HS-5 (cell line): Measurements from ENCODE around the gene TACC3.

Experiments used
- DNase-seq: peaks from one replicate; pipeline ENCODE4 v3.0.0-alpha.2; 2012; ENCODE audit warnings: low read depth

TACC3 gene

GRCh38 chr4:1760521-1761071 lies 39.3 kb downstream of the TACC3 start:
- no peak for DNase-seq

DNA sequence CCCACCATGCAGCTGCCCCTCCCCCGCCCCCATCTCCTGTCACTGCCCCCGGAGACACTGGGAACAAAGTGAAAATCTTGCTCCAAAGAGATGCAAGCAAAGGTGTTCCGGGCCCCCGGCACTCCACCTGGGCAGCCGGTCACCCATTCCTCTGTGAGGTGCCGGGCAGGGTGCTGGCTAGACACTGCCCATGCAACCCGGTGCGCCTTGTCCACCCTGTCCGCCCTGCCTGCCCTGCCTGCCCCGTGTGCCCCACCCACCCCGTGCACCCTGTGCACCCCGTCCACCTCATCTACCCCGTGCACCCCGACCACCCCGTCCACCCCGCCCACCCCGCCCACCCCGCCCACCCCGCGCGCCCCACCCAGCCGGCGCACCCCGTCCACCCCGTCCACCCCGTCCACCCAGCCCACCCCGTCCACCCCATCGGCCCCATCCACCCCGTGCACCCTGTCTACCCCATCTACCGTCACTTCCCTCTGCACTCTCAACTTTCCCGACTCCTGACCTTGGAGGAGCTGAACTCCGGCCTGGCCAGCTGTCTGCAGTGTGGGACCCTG lies 39.9 kb downstream of the TACC3 start:
- DNase-seq, result no peak

DNA sequence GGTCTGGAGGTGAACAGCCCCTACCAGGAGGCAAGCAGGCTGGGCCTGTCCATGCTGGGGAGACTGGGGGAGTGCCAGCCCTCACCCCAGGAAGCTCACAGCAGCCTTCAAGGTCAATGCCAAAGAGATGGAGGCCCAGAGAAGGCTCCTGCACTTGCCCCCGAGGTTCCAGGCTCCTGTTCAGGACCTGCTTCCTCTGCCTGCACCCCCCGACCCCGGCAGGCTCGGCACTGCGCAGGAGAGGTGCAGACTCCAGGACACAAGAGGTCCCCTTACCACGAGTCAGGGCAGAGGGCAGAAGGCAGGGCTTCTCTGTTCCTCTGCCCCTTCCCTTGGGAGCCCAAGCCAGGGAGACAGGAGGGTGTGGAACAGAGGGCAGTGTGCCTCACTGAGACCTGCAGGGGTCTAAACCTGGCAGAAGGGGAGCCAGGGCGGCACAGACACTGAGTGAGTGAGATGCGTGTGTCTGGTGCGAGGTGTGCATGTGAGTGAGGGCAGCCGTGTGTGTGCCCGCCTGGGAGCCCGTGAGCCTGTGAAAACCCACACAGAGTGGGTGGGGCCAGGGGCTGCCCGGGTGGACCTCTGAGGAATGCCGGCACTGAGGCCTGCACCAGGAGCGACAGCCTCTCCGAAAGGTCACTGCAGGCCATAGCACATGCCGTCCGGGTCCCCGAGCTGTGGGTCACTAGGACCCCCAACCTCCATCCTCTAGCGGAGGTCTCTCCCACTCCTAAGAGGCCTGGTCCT lies 41.1 kb downstream of the TACC3 start:
- DNase-seq, result no peak

GRCh38 chr4:1763070-1763549 lies 41.8 kb downstream of the TACC3 start:
- no peak for DNase-seq

DNA sequence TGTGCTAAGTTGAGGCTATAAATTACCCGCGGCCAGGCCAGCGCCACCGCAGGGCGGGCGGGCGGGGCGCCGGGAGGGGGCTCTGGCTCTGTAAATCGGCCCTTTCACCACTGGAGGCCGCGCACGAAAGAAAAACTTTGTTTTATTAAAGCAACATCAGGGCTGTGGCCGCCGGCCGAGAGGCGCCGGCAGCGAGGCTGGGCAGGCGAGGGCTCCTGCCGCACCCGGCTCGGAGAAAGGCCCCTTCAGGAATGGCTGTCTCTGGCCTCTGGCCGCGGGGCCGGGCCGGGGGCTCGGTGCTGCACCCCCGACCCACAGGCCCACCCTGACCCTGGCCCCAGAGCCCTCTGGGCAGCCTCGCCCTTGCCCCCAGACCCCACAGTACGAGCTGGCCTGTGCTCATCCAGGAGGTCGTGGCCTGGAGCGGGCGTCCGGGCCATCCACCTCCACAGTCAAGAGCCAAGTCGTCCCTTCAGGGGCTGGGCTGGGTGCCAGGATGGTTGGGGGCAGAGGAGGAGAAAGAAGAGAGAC lies 42.3 kb downstream of the TACC3 start:
- DNase-seq, result no peak

GRCh38 chr4:1764670-1765069 lies 43.3 kb downstream of the TACC3 start:
- DNase-seq, result no peak

- DNase-seq, result no peak
Observed at GRCh38 chr4:1765409-1766072, 44.2 kb downstream of the TACC3 start.

DNA sequence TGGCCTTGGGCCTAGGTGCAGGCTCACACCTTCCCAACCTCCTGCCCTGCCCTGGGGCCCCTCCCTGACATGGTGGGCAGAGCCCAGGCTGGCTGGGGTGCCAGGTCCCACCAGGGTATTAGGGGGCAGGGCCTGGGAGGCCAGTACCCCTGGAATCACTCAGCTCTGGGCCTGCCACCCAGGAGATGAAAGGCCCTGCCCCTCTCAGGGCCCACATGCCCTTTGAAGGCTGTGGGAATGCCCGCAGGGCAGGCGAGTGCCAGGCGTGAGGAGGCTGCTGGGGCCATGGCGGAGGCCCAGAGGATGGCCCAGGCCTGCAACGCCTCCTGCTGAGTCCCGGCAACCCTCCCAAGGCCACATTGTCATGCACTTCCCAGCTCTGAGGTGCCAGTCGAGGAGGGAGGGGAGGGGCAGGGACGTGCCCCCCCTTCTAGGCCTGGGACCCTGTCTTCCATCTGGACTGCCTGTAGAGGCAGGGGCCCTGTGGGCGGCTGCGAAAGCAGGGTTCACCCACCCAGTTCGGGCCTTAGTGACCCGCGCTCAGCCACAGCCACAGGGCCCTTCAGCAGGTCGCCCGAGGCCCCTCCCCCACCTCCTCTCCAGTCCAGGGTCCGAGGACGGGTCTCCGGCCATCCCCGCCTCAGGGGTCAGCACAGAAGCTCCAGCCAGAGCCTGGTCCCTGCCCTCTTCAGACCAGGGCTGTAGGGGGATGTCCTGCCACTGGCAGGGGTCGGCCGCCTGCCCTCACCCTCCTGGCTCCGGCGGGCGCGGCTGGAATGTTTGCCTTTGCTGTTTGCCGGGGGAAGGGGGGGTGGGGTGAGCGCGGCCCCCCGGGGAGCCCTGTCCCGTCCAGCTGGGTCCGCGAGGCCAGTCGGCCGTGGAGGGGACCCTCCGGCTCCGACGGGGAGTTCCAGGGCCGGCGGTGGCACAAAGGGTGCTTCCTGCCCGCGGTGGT lies 45.1 kb downstream of the TACC3 start:
- no peak for DNase-seq

DNA sequence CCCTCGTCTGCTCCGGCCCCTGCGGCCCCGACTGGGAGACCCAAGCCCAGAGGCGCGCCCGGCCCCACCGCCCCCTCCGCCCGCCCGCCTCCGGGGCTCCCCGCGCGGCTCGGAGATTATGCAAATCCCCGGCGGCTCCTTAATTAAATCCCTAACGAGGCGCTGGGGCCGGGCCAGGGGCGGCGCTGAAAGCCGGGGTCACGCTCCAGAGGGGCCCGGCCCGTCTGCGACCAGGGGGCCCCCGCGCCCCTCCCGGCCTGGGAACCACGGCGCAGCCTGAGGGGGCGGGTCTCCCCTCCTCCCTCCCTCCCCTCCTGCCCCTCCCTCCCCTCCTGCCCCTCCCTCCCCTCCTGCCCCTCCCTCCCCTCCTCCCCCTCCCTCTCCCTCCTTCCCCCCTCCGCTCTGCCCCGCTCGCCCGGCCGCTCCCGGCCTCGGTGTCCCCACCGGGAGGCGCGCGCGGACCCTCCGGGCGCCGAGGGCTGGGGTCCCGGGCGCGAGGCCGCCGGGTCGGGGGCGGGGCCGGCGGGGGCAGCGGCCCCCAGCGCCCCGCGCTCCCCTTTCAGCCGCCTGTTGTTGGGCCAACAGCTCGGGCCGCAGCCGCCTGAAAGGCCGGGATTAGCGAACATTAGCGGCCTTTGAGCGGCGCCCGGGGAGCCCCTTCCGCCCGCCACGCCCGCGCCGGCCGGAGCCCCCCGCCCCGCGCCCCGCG lies 45.9 kb downstream of the TACC3 start:
- no peak for DNase-seq

DNA sequence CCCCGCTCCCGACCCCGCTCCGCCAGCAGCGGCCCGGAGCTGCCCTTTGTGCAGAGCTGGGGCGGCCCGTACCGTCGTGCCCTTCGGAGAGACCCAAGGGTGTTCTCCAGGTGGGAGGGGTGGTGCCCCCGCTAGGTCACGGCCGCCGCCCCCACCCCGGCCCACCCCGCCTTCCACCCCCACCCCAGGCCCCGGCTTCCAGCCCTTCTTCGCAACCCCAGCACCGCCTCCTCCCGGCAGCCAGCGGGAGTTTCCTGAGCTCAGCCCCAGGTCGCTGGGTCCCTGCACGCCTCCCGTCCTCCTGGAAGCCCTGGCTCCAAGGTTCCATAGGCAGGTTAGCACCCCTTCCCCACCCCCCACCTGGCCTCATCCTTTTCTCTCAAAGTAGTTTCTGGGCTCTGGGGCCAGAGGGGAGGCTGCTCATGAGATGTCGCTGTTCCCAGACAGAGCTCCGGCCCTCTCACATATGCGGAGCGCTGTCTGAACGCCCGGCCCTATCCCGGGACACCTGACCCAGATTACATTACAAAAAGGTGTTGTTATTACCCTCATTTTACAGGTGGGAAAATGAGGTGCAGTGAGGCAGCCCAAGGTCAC lies 46.5 kb downstream of the TACC3 start:
- DNase-seq, result no peak

DNA sequence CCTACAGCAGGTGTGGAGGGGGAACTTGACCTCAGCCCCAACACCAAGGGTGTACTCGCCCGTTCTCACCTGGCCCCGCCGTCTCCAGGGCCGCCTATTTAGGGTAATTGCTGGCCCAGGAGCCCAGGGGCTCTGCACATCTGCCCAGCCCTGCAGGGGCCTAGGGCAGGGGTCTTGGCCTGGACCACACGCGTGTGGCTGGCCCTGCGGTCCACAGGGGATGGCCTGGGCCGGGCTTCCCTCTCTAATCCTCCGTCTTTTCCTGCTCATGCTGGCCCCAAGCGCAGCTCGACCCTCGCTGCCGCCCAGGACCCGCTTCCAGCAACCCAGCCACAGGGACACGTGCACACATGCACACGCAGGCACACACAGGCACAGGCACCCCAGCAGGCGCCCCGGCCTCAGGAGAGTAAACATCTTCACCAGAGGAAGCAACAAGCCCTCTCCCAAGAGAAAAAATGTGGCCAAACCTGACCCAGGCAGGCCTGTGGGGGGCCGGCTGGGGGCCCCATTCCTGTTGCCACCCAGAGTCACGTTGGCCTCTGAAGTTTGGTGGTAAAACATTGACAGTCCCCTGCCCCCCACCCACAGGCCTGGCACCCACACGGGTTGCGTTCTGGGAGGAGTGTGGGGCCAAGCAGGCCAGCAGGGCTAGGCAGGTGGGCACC lies 47.2 kb downstream of the TACC3 start:
- DNase-seq, result no peak

GRCh38 chr4:1769692-1770091 lies 48.4 kb downstream of the TACC3 start:
- no peak for DNase-seq

DNA sequence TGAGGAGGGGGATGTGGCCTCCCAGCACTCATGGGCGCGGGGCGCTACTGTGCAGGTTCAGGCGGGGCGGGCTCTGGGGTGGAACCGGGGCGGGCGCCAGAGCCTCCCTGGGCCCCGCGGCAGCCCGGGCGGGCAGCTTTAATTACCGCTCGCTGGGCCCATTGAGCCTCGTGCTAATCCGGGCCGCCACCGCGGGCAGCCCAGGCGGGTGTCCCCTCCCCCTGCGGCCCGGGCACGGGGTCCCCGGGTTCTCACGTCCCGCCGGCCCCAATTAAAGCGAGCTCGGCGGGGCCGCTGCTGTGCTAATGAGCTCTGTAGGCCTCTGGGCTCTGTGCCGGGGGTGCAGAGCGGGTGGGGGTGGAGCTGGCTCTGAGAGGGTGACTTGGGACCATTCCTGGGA lies 48.9 kb downstream of the TACC3 start:
- no peak for DNase-seq

GRCh38 chr4:1770791-1771231 lies 49.5 kb downstream of the TACC3 start:
- DNase-seq, result no peak

- no peak for DNase-seq
Observed at GRCh38 chr4:1771555-1772305, 50.4 kb downstream of the TACC3 start.

DNA sequence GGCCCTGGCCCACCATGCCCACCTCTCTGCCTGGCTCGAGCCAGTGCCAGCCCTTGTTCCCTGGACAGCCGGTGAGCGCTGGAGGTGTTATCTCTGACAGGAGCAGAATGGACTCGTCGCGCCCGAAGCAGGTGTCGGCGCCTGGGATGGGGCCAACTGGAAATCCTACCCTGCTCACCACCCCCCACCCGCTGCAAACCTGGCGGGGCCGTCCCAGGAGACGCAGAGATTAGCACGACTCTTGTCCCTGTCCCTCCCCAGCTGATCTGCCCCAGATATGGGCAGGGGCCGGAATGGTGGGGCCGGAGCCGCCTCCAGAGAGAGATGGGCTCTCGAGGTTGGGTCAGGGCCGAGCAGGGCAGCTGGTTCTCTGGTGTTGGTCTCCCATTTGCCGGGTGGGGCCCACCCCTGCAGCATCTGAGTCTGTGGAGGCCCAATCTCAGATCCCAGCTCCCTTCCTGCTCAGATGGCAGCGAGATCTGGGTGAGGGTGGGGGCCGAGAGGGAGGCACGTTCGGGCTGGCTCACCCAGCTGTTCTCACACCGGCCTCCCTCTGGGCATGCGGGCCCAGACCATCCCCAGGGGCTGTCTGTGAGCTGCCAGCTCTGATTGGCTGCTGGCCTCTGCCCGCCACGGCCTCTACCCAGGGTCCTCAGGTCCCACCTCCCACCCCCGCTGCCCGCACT lies 51.7 kb downstream of the TACC3 start:
- DNase-seq, result no peak

DNA sequence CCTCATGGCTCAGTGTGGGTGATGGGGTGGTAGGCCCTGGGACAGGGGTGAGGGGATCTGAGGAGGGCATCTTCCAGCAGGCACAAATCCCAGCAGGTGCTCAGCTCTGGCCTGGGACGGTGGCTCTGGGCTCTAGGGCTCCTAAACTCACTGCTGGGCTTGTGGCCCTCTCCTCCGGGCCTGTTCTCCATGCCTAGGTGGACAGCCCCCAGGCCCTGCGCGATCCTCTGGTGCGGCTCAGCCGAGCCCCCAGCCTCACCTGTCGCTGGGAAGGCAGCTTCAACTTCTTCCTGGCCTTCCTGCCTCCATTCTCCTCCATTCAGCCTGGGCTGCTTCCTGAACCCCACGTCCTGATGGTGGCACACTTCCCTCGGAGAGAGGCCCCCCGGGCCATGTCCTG lies 52.4 kb downstream of the TACC3 start:
- DNase-seq, result no peak

- no peak for DNase-seq
Observed at GRCh38 chr4:1775731-1776500, 54.6 kb downstream of the TACC3 start.
